ENCODE results near the gene SLMAP.

The SLMAP gene

DNA sequence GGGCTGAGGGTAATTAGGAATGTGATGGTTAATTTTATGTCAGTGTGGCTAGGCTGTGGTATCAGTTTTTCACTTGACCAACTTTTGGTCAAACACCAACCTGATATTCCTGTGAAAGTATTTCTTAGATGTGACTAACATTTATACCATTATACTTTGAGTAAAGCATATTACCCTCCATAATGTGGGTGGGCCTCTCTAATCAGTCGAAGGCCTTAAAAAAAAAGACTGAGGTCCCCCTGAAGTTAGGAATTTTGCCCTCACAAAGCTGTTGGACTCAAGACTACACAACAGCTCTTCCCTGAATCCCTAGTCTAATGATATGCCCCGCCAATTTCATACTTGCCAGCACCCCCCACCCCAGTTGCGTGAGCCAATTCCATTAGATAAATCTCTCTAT is 12.5 kb downstream of the SLMAP start:
- peaks cover 34% of the 10 kb centered on the region for H3K36me3 ChIP-seq (ENCODE audit: insufficient read depth, low read length)
- no peak overlapping the region for H3K9ac ChIP-seq (ENCODE audit: low read depth, low read length)
- H3K4me3 ChIP-seq (ENCODE audit: low read depth in 1 of 2, low read length in 2 of 2) = no peak overlapping the region
- peaks cover 58% of the 10 kb centered on the region for H4K20me1 ChIP-seq (ENCODE audit: insufficient read depth, low read length)
- no peaks in the 10 kb centered on the region for H3K27me3 ChIP-seq (ENCODE audit: insufficient read depth, low read length, poor library complexity)
- no peak overlapping the region for H3K4me2 ChIP-seq (ENCODE audit: insufficient read depth, low read length)
- peaks cover 98% of the 10 kb centered on the region for H3K79me2 ChIP-seq (ENCODE audit: insufficient read depth, low read length)
- H2AFZ ChIP-seq (ENCODE audit: low read depth, low read length) = no peak overlapping the region
- no peak for ATAC-seq (ENCODE audit: insufficient read depth, low read depth)
- H3K9me3 ChIP-seq (ENCODE audit: insufficient read depth, low read length, severe bottlenecking) = no peaks in the 10 kb centered on the region
- H3K4me1 ChIP-seq (ENCODE audit: insufficient read depth, low read length) = no peaks in the 10 kb centered on the region; the same call in none of the 2 replicates
- no peak for DNase-seq
- H3K27ac ChIP-seq (ENCODE audit: low read length) = no peak overlapping the region
- TF ChIP-seq, protein P1, sequence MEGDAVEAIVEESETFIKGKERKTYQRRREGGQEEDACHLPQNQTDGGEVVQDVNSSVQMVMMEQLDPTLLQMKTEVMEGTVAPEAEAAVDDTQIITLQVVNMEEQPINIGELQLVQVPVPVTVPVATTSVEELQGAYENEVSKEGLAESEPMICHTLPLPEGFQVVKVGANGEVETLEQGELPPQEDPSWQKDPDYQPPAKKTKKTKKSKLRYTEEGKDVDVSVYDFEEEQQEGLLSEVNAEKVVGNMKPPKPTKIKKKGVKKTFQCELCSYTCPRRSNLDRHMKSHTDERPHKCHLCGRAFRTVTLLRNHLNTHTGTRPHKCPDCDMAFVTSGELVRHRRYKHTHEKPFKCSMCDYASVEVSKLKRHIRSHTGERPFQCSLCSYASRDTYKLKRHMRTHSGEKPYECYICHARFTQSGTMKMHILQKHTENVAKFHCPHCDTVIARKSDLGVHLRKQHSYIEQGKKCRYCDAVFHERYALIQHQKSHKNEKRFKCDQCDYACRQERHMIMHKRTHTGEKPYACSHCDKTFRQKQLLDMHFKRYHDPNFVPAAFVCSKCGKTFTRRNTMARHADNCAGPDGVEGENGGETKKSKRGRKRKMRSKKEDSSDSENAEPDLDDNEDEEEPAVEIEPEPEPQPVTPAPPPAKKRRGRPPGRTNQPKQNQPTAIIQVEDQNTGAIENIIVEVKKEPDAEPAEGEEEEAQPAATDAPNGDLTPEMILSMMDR (IDR thresholded peaks at IDR 0.05; ENCODE audit: borderline replicate concordance, extremely low read depth, low read length, poor library complexity, severe bottlenecking) = no peak
- TF ChIP-seq EZH2 (IDR thresholded peaks at IDR 0.05; ENCODE audit: borderline replicate concordance, low read depth, low read length, severe bottlenecking) = no peak

DNA sequence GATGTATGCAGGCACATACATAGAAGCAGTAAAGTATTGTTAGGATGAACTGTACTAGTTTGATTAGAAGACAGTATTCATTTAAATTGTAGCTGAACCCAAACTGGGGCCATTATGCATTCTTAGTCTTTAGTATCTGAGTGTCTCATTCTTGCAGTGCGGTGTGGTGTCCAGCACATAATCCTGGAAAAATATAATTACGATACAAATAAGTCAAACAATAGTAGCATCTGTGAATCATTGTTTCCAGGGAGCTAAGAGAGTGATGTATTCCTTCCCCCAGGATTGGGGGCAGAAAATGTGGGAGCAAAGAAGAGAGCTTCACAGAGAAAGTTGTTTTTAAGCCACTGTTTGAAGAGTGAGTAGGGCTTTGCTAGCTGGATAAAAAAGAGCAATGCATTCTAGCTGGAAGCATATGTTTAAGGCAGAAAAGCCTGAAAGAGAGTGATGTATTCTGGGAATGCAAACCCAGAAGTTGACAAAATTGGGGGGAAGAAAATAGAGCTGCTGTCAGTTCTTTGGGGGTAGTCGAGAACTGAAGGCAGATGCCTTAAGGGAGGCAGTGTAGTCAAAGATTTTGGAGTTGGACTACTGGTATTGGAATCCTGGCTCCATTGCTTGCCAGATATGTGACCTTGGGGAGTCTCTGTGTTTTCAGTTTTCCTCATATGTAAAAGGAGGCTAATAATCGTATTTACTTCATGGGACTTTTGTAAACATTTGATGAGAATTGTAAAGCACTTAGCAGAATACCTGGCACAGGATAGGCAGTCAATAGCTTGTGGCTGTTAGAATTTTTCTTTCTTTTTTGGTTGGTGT is 14.1 kb downstream of the SLMAP start:
- H3K27me3 ChIP-seq (ENCODE audit: insufficient read depth, low read length, poor library complexity) = no peaks in the 10 kb centered on the region
- H3K36me3 ChIP-seq (ENCODE audit: insufficient read depth, low read length) = peaks cover 23% of the 10 kb centered on the region
- no peaks in the 10 kb centered on the region; the same call in 1 of the 2 replicates for H3K4me1 ChIP-seq (ENCODE audit: insufficient read depth, low read length)
- peaks cover 94% of the 10 kb centered on the region for H3K79me2 ChIP-seq (ENCODE audit: insufficient read depth, low read length)
- DNase-seq (no peak), ATAC-seq (ENCODE audit: insufficient read depth, low read depth) (no peak)
- H3K27ac ChIP-seq (ENCODE audit: low read length) = no peak overlapping the region
- no peak for TF ChIP-seq EZH2 (IDR thresholded peaks at IDR 0.05; ENCODE audit: borderline replicate concordance, low read depth, low read length, severe bottlenecking)
- TF ChIP-seq, protein P1 (IDR thresholded peaks at IDR 0.05; ENCODE audit: borderline replicate concordance, extremely low read depth, low read length, poor library complexity, severe bottlenecking) = no peak
- H3K9ac ChIP-seq (ENCODE audit: low read depth, low read length) = no peak overlapping the region
- no peaks in the 10 kb centered on the region for H3K9me3 ChIP-seq (ENCODE audit: insufficient read depth, low read length, severe bottlenecking)
- peaks cover 49% of the 10 kb centered on the region for H4K20me1 ChIP-seq (ENCODE audit: insufficient read depth, low read length)
- no peak overlapping the region for H3K4me3 ChIP-seq (ENCODE audit: low read depth in 1 of 2, low read length in 2 of 2)
- no peak overlapping the region for H3K4me2 ChIP-seq (ENCODE audit: insufficient read depth, low read length)
- no peak overlapping the region for H2AFZ ChIP-seq (ENCODE audit: low read depth, low read length)

DNA sequence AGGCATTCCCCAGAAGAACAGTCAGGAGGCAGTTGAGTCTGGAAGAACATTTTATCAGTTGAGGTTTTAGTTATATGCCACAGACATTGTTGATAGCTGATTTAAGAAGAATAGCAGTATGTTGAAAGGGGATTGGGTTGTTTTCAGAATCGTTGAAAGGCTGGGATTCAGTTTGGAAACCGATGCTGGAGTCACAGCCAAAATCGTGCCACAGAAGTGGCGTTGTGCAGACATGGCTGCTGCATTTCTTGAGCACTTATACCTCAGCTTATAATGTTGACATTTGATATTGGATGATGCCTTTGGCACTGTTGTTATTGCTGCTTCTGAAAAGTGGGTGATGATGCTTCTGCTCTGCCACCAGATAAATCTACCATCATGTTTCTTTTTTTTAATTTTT is 16.1 kb downstream of the SLMAP start:
- H3K9ac ChIP-seq (ENCODE audit: low read depth, low read length) = no peak overlapping the region
- no peaks in the 10 kb centered on the region for H3K9me3 ChIP-seq (ENCODE audit: insufficient read depth, low read length, severe bottlenecking)
- no peak overlapping the region for H3K4me3 ChIP-seq (ENCODE audit: low read depth in 1 of 2, low read length in 2 of 2)
- DNase-seq (no peak), ATAC-seq (ENCODE audit: insufficient read depth, low read depth) (no peak)
- peaks cover 41% of the 10 kb centered on the region for H4K20me1 ChIP-seq (ENCODE audit: insufficient read depth, low read length)
- TF ChIP-seq, protein P1 (IDR thresholded peaks at IDR 0.05; ENCODE audit: borderline replicate concordance, extremely low read depth, low read length, poor library complexity, severe bottlenecking) = no peak
- no peak for TF ChIP-seq EZH2 (IDR thresholded peaks at IDR 0.05; ENCODE audit: borderline replicate concordance, low read depth, low read length, severe bottlenecking)
- peaks cover 92% of the 10 kb centered on the region for H3K79me2 ChIP-seq (ENCODE audit: insufficient read depth, low read length)
- H3K4me2 ChIP-seq (ENCODE audit: insufficient read depth, low read length) = no peak overlapping the region
- no peaks in the 10 kb centered on the region for H3K27me3 ChIP-seq (ENCODE audit: insufficient read depth, low read length, poor library complexity)
- H3K27ac ChIP-seq (ENCODE audit: low read length) = no peak overlapping the region
- no peak overlapping the region for H2AFZ ChIP-seq (ENCODE audit: low read depth, low read length)
- no peaks in the 10 kb centered on the region; the same call in 1 of the 2 replicates for H3K4me1 ChIP-seq (ENCODE audit: insufficient read depth, low read length)
- peaks cover 13% of the 10 kb centered on the region for H3K36me3 ChIP-seq (ENCODE audit: insufficient read depth, low read length)
